NCI-H1694 (cell line): Measurements from ENCODE around the gene ANTXR1.

ENCODE experiments used
- DNase-seq: peaks from one replicate; lab custom pipeline; 2025; lab: John Stamatoyannopoulos, UW

The ANTXR1 gene

DNA sequence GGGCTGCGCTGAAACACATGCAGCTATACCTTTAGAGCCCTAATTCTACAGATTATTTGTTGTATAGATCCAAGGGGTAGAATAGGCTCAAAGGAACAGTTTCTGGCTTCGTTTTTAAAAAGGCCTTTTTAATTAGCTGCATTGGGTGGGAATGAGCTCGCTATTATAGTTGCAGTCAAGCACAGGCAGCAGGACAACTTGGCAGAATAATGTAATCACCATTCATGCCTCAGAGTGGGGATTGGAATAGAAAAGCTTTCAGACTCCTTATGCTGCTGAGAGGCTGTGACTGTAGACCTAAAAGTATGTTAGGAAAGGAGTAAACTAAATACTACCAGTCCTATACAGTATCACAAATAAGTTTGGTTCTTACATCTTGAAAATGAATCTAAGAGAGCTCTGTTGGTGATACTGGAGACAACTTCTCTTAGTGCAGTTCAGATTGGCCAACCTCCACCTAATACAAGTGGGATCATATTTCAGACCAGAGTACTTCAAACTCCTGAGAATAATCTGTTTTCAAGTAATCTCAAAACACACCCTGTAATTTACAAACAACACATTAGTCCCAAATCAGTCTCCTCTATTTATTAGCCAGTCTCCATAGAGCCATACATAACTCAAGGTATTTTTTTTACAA lies 121.4 kb downstream of the ANTXR1 start:
- no peak for DNase-seq

DNA sequence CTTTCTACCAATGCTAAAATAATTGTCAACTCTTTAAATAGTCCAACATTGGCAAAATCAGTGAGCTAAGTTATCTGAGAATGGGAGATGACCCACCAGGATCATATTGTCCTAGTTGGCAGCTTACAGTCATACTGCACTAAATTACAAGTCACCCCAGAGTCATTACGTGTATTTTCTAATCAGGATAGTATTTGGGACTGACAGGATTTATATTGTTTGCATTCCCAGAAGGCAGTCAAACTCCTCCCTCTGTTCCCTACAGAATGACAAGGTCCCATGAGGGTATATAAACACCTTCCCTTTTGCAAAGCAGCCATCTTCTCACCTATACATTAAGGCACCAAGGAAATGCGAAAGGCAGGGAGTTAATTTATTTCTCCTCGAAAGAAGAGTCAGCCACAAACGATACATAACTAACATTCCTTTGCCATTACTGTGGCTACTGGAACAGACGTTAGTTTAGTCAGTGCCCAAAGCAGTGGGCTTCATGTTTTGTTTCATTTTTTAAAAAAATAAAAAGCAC lies 125.3 kb downstream of the ANTXR1 start:
- no peak for DNase-seq

DNA sequence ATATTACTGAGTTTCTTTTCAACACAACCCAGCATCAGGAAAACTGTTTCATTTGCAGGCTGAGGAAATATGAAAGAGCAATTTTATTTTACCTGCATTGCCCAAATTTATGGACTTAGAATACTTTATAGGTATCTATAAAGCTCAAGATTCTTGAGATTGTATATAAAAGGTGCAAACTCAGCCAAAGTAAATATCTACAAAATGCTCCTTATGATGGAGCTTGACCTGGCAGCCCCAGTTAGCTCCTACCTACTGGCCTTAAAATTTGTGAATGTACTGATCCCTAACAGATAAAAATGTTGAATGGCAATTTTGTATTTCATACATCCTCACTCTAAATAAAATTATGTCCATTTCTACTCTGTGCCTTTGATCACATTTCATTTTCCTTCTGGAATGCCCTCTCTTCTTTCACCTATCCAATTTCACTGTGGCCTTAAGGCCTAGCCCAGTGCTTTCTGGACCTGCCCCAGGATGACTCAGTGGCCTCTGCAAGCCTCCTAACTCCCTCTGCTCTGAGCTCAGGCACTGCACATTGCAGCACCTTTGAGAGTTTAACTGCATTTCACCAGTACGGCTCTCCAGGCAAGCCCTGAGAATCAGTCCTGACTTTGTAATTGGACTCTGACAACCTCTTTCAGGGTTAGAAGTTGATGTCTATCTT lies 125.9 kb downstream of the ANTXR1 start:
- no peak for DNase-seq

DNA sequence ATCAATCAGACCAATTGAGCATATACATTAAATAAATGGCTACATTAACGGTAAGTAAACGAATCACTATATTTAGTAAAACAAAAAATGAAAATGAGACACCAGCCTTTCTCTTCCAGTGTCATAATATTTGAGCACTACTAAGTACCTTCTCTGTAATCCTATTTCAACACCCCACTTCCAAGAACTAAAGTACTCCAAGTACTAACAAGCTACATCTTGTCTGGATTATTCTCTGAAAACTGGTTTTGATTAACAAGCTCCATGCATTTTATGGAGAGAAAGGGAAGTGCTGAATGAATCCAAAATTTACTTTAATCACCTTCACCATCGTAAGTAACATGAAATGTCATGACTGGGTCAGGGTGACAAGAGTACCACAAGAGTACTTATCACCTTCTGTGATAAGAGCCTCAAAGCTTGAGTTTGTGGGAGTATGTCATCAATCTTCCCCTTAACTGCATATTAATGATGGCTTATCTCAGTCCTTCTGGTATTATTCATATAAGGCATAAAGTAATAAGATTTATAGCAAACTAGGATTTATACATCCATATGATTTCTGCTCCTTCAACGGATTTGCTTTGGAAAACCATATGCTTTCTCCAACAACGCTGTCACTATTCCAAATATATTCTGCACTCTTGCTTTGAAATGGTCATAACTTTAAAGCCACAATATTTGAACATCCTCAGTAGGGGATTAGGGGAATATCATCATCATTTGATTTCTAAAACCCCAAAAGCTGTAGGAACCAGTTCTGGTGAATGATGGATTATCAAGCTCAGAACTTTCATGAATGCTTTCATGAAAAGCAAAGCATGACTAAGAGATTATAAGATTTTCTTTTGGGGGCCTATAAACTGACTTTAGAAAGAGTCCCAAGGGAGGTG lies 127.0 kb downstream of the ANTXR1 start:
- no peak for DNase-seq

DNA sequence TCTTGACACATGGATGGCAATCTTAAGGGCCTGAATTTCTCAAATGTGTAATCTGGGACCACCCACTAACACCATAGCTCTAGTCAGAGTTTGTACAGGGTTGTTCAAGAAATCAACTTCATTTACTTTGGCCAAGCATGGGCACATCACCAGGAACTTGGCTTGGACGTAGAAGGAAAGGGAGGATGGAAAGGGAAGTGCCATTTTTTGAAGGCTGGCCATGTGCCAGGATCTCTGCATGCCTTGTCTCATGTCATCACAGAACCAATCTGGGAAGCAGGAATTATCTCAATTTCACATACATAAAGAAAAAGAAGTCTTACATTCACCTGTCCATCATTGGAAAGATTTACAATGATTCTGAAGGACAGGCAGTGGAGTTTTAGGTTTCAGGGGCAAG lies 128.1 kb downstream of the ANTXR1 start:
- no peak for DNase-seq

DNA sequence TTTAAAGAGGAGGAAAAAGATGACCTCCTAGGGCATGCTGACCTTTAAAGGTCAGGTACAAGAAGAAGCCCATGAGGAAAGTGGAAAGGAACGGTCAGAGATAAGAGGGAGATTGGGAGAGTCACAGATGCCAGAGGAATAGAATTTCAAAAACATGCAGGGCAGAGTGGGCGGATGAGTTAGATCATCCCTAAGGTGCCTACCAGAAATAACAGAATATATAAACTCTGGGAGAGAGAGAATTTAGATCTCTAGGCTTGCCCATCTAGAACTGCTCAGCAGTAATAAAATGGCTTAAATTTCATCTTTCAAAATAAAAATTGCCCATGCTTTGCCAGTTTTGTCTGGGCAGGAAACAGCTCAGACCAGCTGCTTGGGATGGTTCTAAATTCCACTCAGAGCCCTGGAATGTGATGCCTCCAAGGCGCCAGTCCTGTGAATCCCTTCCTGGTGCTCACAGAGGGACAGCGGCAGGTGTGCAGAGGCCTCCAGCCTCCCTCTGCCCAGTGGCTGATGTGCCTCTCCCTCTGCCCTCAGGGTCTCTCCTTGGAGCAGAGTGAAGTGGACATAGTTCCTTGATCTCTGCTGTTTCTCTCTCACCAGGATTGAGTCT lies 130.9 kb downstream of the ANTXR1 start:
- no peak for DNase-seq

DNA sequence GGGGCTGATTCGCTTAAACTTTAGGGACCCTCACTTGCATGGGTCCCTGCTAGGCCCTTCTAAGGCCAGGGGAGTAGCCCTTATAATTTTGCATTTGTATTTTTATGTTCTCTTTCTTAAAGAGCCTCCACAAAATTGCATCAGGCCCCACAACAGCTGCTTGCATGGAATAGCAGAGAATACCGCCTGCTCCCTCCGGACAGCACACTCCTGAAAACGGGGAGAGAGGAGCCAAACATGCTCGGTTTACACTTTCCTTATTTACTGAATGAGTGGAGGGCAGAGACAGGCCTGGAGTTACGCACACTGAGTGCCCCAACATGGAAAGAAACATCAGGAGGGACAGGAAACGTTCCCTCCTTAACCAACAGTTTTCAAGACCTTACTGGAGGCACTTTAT lies 132.2 kb downstream of the ANTXR1 start:
- DNase-seq: no peak

DNA sequence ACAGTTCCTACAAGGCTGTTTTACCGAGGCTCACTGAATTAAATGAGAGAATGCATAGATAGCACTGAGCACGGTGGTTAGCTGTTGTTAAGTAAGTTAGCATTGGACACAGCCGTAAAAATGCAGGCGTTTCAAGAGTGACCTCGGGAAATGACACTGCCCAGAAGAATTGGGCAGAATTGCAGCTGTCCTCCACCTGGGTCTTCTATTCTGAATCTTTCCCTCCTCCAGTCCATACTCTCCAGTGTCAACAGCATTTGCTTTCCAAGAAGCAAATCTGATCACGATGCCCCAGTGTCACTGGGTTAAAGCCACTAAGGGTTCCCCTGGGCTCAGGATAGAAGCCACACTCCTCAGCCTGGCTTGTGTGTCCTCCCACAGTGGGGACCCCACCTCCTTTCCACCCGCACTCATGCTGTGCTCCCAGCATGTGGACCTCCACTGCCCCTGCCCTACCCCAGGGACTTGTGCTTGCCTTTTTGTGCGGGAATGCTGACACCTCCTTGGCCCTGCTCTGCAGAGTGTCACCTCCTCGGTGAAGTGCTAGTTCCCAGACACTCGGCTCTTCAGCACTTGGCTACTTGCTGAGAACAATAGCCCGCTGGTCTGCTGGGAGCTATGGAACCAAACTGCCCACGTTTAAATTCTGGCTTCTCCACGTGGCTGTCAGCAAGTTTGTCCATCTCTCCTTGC lies 135.0 kb downstream of the ANTXR1 start:
- no peak for DNase-seq

DNA sequence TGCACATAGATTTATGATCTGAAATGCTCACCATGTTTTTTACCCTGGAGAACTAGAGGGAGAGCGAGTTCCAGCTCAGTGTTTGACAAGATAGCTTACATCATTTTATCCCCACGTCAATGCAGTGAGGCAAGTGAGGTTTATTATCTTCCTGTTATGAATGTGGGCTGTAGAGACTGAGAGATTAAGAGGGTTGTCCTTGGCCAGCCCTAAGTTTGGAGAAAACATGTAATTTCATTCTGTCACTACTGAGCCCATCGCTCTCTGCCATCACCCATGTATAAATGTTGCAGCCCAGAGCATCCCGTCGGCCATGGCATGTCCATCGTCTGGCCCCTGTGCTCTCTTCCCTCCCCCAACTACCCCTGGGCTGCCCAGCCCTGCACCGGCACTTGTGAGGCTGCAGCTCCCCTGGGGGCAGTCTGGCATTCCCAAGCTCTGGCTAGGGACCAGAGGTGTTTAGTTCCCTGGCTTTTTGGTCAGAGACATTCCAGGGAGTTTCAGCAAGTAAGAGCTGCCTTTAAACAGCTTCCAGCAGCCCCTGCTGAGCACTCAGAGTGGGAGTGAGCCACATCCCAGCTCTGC lies 136.7 kb downstream of the ANTXR1 start:
- no peak for DNase-seq

DNA sequence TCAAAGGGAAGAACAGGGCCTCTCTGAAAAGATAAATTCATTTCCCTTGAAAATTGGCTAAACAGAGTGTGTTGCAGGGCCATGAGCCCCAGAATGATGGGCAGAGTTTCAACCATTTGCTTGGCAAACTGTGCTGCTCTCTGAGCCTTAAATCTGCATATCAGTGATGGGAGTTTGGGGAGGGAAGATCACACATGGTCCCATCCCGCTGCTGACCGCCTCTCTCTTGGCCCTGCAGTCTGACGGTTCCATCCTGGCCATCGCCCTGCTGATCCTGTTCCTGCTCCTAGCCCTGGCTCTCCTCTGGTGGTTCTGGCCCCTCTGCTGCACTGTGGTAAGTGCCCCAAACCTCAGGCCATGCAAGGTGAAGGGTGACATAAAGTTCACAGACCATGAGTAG lies 139.0 kb downstream of the ANTXR1 start:
- DNase-seq: no peak

DNA sequence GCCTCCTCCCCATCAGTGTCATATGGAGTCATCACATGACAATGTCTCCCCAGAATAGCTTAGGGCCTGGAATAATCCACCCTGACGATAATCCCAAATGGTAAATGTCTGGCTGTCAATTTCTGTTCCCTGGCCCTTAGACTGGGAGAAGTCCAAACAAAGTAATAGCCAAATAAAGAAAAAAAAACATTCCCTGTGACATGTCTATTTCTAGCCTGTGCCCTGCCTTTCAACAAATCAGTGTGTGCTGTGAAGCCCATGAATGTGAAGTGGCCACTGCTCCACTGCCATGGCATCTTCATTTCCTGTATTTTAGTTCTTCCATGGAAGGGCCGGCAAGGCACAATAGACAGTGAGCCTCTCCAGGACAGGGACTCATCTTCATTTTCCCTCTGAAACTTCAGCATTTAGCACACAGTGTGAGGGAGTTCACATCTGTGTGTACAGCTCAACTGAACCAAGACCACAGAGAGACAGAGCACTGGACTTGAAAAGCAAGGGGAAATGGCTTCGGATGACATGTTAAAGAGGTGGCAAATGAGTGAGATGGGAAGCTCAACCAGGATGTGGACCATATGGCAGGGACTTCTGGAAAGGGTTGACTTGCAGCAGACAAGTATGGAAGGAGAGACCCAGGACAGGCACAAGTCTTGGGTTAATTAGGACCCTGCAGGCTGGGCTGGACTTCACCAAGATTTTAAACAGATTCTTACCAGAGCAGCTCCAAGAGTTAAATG lies 140.0 kb downstream of the ANTXR1 start:
- DNase-seq: no peak

DNA sequence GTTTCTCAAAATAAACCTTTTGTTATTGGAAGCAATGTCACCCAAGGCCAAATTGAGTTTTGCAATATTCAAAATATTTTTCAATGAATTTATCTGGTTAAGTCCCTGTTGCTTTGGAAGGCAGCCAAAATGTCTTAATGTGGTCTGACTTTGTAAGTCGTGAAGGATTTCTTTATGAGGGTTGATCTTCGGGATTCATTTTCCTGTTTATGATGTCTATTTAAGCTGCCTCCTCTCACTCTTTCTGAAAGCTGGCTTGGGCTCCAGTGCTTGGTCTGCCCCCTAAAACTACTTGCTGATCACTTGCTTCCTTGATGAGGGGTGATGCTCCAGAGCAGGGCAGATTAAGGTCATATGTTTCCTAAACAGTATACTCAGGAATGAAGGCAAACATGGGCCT lies 141.1 kb downstream of the ANTXR1 start:
- DNase-seq: no peak

DNA sequence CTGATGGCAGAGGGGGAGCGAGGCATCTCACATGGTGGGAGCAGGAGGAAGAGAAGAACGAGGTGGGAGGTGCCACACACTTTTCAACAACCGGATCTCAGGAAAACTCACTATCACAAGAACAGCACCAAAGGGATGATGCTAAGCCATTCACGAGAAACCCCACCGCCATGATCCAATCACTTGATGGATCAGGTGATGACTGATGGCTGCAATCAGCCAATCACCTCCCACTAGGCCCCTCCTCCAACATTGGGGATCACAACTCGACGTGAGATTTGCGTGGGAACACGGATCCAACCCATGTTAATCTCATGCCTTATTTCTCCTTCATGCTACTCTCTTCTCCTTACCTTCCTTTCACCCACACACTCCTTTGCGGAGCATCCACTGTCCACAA lies 143.6 kb downstream of the ANTXR1 start:
- DNase-seq: no peak

DNA sequence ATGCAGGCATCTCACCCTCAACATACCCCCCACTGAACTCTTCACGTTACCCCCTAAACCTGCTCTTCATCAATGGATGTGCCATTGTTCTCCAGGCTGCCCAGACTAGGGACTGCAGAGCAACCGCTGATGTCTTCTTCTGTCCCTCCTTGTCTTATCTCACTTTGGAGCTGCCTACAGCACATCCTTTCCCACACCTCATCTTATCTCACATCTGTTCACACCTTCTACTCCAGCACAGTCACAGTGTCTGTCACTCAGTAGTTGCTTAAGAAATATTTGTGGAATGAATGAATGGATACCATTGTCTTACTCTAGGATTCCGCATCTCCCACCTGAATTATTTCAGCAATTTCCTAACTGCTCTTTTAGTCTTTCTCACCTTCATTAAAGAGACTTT lies 144.5 kb downstream of the ANTXR1 start:
- DNase-seq: no peak

DNA sequence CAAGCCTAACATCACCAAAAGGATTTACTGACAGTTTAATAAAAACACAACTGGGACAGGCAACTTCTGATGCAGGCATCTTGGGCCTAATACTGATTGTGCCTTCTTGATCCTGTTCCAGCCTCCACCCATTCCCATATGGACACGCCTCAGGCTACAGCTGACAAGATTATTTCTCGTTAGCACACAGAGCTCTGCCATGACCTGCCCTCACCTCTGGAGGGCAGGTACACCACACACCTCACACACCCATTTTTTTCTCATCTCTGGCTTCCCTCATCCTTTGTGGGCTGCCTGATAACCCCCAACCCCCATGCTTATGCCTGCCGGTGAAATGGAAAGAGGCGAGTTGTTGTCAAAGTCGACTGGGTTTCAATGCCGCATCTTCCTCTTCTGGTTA lies 147.0 kb downstream of the ANTXR1 start:
- DNase-seq: peak; percentile 70

DNA sequence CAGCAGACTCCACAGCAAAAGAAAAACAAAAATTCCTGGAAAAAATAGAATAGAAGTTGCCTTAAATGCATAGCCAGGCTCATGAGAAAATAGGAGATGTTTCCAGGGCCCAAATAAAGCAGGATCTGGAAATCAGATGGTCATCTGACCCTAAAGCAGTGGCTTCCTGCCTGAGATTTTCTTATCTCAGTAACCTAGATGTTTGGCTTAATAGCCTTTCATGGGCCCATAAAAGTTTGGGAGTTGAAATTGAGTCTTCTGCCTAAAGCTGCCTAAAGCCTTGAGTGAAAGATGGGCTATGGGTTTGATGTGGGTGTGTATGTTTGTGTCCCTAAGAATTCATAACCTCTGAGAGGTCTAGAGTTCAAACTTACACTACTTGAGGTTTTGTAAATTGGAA lies 149.1 kb downstream of the ANTXR1 start:
- DNase-seq: no peak

DNA sequence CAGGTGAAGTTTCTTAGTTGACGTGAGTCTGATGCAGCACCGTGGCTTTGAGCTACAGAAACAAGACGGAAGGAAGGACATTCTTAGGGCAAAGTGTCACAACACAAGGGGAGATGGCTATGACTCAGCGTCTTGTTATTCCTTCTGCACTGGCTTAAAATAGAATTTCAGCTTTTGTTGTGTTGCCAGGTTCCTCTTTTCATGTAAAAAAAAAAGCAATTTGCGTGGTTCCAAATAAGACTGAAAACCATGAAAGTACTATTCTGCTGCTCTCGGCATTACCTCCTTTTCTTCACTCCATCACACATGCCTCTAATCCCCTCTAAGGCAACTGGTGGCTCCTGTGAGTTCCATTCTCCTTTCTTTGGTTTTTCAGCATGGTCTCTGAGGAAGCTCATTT lies 150.1 kb downstream of the ANTXR1 start:
- no peak for DNase-seq

DNA sequence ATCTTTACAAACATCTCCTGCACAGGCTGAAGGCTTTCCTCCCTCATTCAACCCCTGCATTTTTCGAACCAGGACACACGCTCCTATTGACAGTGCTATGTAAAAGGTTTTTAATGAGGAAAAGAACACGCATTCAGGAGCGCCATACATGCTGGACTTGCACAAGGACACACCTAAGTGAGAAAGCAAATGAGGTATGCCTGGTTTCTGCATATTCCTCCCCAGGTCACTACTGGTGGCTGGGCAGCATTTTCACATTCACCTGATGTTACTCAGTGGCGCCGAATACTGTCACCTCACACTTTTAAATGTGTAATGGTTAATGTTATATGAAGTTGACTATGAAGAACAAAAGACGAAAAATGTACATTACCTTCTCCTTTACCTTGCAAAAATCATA lies 150.6 kb downstream of the ANTXR1 start:
- DNase-seq: no peak

DNA sequence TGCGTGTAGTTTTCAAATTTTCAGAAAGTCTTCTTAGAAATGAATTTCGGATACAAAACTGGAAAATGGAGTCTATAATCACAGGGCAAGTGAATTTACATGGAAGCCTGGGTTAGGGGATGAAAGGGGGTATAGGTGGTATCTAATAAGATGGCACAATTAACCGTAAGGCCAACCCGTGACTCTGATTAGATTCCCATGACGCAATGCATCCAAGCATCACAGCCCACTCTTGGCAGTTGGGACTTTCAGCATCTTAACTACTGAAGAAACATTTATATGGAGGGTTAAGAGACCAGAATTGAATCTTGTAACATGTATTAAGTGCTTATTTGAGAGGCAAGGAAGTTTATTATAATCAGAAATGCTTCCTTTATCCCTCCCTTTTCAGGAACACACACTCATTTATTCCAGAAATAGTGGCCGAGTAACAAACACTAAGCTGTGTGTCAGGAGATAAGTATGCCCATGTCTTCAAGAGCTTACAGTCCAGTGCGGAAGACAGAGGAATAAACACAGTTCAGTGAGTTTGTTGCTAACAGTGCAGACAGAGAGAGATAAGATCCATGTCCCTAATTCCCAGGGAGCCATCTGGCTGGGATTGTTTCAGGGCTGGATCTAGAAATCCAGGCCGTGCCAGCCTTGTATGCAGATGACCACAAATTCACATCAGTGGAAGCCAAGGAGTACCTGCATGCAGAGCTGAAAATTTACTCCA lies 151.2 kb downstream of the ANTXR1 start:
- no peak for DNase-seq
